PC-9 (cell line): Measurements from ENCODE around the gene CABCOCO1. TPM values are rescaled to one million over a fixed set of nuclear protein-coding genes. Genes with fewer than 3 reads are reported as not detected.
A peak's percentile ranks its signal among the peaks of the same experiment; 100 is the strongest.

Experiments used
- BruUV-seq: library from RNA; stranded (reverse); fragments of 400-500 nt; replicated peaks from 2 replicates; lab custom pipeline; 2021; lab: Mats Ljungman, UMichigan
- CTCF ChIA-PET: fragments of 300-600 bp; sonication (Branson Sonifier 250); formaldehyde crosslinking; loops from one replicate; lab custom pipeline; 2022; ENCODE audit warnings: antibody characterized with exemption; lab: Charles Lee
- POLR2A ChIA-PET: fragments of 300-600 bp; sonication (Branson Sonifier 250); formaldehyde crosslinking; loops from one replicate; lab custom pipeline; 2022; ENCODE audit warnings: antibody characterized with exemption; ENCODE audit not compliant: unreplicated experiment; lab: Charles Lee
- DNase-seq, 2 experiments: peaks; one replicate each; pipeline versions ENCODE4 v3.0.0 to v3.0.0-alpha.2; 2015 to 2022; ENCODE audit warnings: mixed read lengths in 1 of 2
- H2AFZ ChIP-seq: fragments of 200-600 bp; sonication (generic); 2 replicates; pipeline ENCODE4 v1.8.1; 2017; ENCODE audit warnings: antibody characterized with exemption
- H3F3A ChIP-seq: fragments of 200-600 bp; sonication (generic); 2 replicates; pipeline ENCODE4 v1.8.1; 2017; ENCODE audit warnings: antibody characterized with exemption, mild to moderate bottlenecking, low read depth; ENCODE audit not compliant: insufficient read depth
- H3K27ac ChIP-seq: fragments of 200-600 bp; sonication (generic); 2 replicates; pipeline ENCODE4 v1.6.1; 2016; ENCODE audit warnings: mixed run types
- H3K27me3 ChIP-seq: fragments of 200-600 bp; sonication (generic); 2 replicates; pipeline ENCODE4 v1.6.1; 2016; ENCODE audit warnings: low read depth, mixed run types; ENCODE audit not compliant: insufficient read depth
- H3K36me3 ChIP-seq: fragments of 200-600 bp; sonication (generic); 2 replicates; pipeline ENCODE4 v1.6.1; 2016; ENCODE audit warnings: low read depth, mixed run types
- H3K4me1 ChIP-seq: fragments of 200-600 bp; sonication (generic); replicated peaks from 2 replicates; pipeline ENCODE4 v1.6.1; 2016; ENCODE audit warnings: mixed run types; ENCODE audit not compliant: insufficient read depth
- H3K4me2 ChIP-seq: fragments of 200-600 bp; sonication (generic); 2 replicates; pipeline ENCODE4 v1.6.1; 2017; ENCODE audit warnings: mixed run types
- H3K4me3 ChIP-seq: fragments of 200-600 bp; sonication (generic); 2 replicates; pipeline ENCODE4 v1.6.1; 2016; ENCODE audit warnings: mixed run types
- H3K79me2 ChIP-seq: fragments of 200-600 bp; sonication (generic); 2 replicates; pipeline ENCODE4 v1.6.1; 2017; ENCODE audit warnings: low read depth, mixed run types
- H3K9me2 ChIP-seq: fragments of 200-600 bp; sonication (generic); 2 replicates; pipeline ENCODE4 v1.8.1; 2017; ENCODE audit warnings: mild to moderate bottlenecking; ENCODE audit not compliant: insufficient read depth
- H3K9me3 ChIP-seq: fragments of 200-600 bp; sonication (generic); 2 replicates; pipeline ENCODE4 v1.8.1; 2016; ENCODE audit warnings: low read depth; ENCODE audit not compliant: insufficient read depth
- H4K20me1 ChIP-seq: fragments of 200-600 bp; sonication (generic); 2 replicates; pipeline ENCODE4 v1.8.1; 2017; ENCODE audit not compliant: insufficient read depth
- CTCF ChIP-seq: fragments of 200-600 bp; sonication (generic); conservative IDR thresholded peaks from 2 replicates; pipeline ENCODE4 v1.6.1; 2017; ENCODE audit warnings: mixed run types, antibody characterized with exemption, mild to moderate bottlenecking, moderate library complexity
- EZH2 ChIP-seq: fragments of 200-600 bp; sonication (generic); IDR thresholded peaks from 2 replicates; pipeline ENCODE4 v1.8.0; 2017; ENCODE audit warnings: antibody characterized with exemption, low read depth
- intact Hi-C: fragments of 100-400 bp; cut with micrococcal nuclease; formaldehyde crosslinking; loops from one replicate; pipeline ENCODE4 v1.10.0; 2022; ENCODE audit not compliant: unreplicated experiment
- total RNA-seq: library from RNA; stranded (reverse); gene quantifications from 2 replicates; pipeline ENCODE4 v1.2.3, GENCODE V29; 2021

CABCOCO1 gene
- total RNA-seq, 1 experiment from 2014 or later, result not detected

- POLR2A ChIA-PET, result no interaction called here
Observed at GRCh38 chr10:61778137-61778536, 115.4 kb downstream of the CABCOCO1 start.

GRCh38 chr10:61779276-61779675, 116.5 kb downstream of the CABCOCO1 start:
- Histone ChIP-seq H3F3A (no peaks in the 10 kb centered on the region), H3K36me3 (no peaks in the 10 kb centered on the region), H3K79me2 (no peaks in the 10 kb centered on the region), H3K4me2 (no peak overlapping the region), H4K20me1 (no peaks in the 10 kb centered on the region), H3K9me2 (no peaks in the 10 kb centered on the region), H3K9me3 (no peaks in the 10 kb centered on the region), H2AFZ (no peak overlapping the region), H3K27ac (no peak overlapping the region), H3K27me3 (no peaks in the 10 kb centered on the region), H3K4me3 (no peak overlapping the region), H3K4me1 (peaks cover 13% of the 10 kb centered on the region)
- ChIA-PET CTCF (interaction anchor here (1.4 kb wide), 1 partner anchor 56 kb away, joined by 3 read pairs; no protein-coding TSS in a partner anchor), POLR2A (no interaction called here)
- no TSS peak for BruUV-seq
- no peak for TF ChIP-seq EZH2
- intact Hi-C loops, result no loop called here
- DNase-seq, result no peak

More at GRCh38 chr10:61778137-61778536, 115.4 kb downstream of the CABCOCO1 start:
- peaks cover 13% of the 10 kb centered on the region for H3K4me1 ChIP-seq
- H2AFZ ChIP-seq, result no peak overlapping the region
- CTCF ChIA-PET, result interaction anchor here (0.6 kb wide), 2 partner anchors 27 to 999 kb away, joined by 3 to 5 read pairs; no protein-coding TSS in a partner anchor
- H3K4me3 ChIP-seq, result no peak overlapping the region
- no peaks in the 10 kb centered on the region for H3F3A ChIP-seq
- no peak for TF ChIP-seq EZH2
- no peak for TF ChIP-seq CTCF
- no peak for DNase-seq
- no peaks in the 10 kb centered on the region for H3K9me2 ChIP-seq
- H3K9me3 ChIP-seq, result no peaks in the 10 kb centered on the region
- BruUV-seq, result no TSS peak
- intact Hi-C loops, result no loop called here
- no peaks in the 10 kb centered on the region for H4K20me1 ChIP-seq
- no peaks in the 10 kb centered on the region for H3K27me3 ChIP-seq
- H3K27ac ChIP-seq, result no peak overlapping the region
- no peak overlapping the region for H3K4me2 ChIP-seq
- no peaks in the 10 kb centered on the region for H3K79me2 ChIP-seq
- no peaks in the 10 kb centered on the region for H3K36me3 ChIP-seq

DNA sequence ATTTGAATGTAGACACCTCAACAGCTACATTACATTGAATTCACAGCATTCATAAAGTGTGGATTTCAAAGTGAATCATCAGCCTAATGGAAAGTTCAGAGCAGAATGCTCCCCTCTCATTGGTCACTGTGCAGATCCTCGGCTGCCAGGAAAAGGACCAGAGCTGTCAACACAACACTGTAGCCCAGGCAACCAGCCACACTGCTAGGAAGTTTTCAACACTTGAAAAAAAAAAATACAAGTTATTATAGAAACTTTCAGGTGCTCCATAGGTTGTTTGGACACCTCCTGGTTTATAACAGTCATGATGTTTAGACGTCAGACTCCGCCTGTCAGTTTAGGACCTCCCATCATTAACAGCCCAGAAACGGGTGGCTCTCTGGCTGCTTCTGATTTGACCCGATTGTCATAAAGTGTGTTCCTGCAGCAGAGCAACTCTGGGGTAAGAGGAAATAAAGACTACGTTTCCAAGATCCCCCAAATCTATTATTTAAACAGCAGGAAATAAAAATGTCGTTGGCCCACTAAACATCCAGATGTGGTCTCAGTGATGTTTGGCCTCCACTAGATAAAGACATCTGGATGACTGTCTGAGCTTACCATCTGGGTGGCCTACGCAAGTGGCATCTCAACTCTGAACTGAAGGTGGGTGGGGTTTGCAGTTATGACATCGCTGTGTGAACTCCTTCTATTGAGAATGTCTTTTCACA, 117.4 kb downstream of the CABCOCO1 start:
- Histone ChIP-seq H3F3A (no peaks in the 10 kb centered on the region), H3K36me3 (no peaks in the 10 kb centered on the region), H3K4me2 (no peak overlapping the region), H3K79me2 (no peaks in the 10 kb centered on the region), H4K20me1 (no peaks in the 10 kb centered on the region), H3K9me3 (no peaks in the 10 kb centered on the region), H3K27me3 (no peaks in the 10 kb centered on the region), H3K9me2 (no peaks in the 10 kb centered on the region), H3K27ac (no peak overlapping the region), H3K4me1 (peaks cover 13% of the 10 kb centered on the region), H2AFZ (no peak overlapping the region), H3K4me3 (no peak overlapping the region)
- CTCF ChIA-PET, result interaction anchor here (1.4 kb wide), 1 partner anchor 55 kb away, joined by 3 read pairs; no protein-coding TSS in a partner anchor
- TF ChIP-seq EZH2, result no peak
- TF ChIP-seq CTCF, result no peak
- intact Hi-C loops, result loop anchor here (10.0 kb wide), 1 partner anchor 605 kb away; no protein-coding TSS in a partner anchor
- peak; percentile 59 to 68 for DNase-seq
- POLR2A ChIA-PET, result interaction anchor here (0.7 kb wide), 1 partner anchor 489 kb away, joined by 3 read pairs; the partner anchor contains the start of gene RTKN2
- BruUV-seq, result no TSS peak
